GM21528 (cell line): Measurements from ENCODE around the gene ETV6.
"Not testable (repeated sequence)": the region's sequence is repeated elsewhere in the genome, so short reads cannot be mapped to it uniquely, and the experiment has no call there.

Experiments used
- ATAC-seq: cut with Tn5 transposase; IDR thresholded peaks from one replicate; pipeline ENCODE4 v1.9.1; 2021; ENCODE audit warnings: mild to moderate bottlenecking, moderate library complexity; ENCODE audit not compliant: unreplicated experiment, low FRiP score

ETV6 gene

GRCh38 chr12:11649413-11650285 is at the start of gene ETV6:
Gene ETV6 (plus strand): TSS chr12:11649674. CDS start chr12:11650128, 454 bp downstream.
- ATAC-seq, result peak; percentile 43

- no peak for ATAC-seq
Observed at GRCh38 chr12:11600199-11600598, 49.3 kb upstream of the ETV6 start.

GRCh38 chr12:11601647-11602046 is 47.8 kb upstream of the ETV6 start:
- ATAC-seq, result no peak

- ATAC-seq, result no peak
Observed at GRCh38 chr12:11607313-11608081, 42.0 kb upstream of the ETV6 start.

GRCh38 chr12:11609045-11609444 is 40.4 kb upstream of the ETV6 start:
- ATAC-seq, result no peak

GRCh38 chr12:11615481-11615880 is 34.0 kb upstream of the ETV6 start:
- no peak for ATAC-seq

GRCh38 chr12:11618046-11618445 is 31.4 kb upstream of the ETV6 start:
- ATAC-seq, result no peak

- ATAC-seq, result no peak
Observed at GRCh38 chr12:11621797-11622423, 27.6 kb upstream of the ETV6 start.

GRCh38 chr12:11622876-11623281 is 26.6 kb upstream of the ETV6 start:
- no peak for ATAC-seq

- no peak for ATAC-seq
Observed at GRCh38 chr12:11623382-11623781, 26.1 kb upstream of the ETV6 start.

- ATAC-seq, result no peak
Observed at GRCh38 chr12:11624116-11624515, 25.4 kb upstream of the ETV6 start.

- not testable (repeated sequence) for ATAC-seq
Observed at GRCh38 chr12:11627709-11628108, 21.8 kb upstream of the ETV6 start.

GRCh38 chr12:11628353-11628752 is 21.1 kb upstream of the ETV6 start:
- ATAC-seq, result no peak

GRCh38 chr12:11630046-11630706 is 19.3 kb upstream of the ETV6 start:
- no peak for ATAC-seq

- ATAC-seq, result no peak
Observed at GRCh38 chr12:11631288-11631687, 18.2 kb upstream of the ETV6 start.

GRCh38 chr12:11631881-11632280 is 17.6 kb upstream of the ETV6 start:
- ATAC-seq, result not testable (repeated sequence)

- no peak for ATAC-seq
Observed at GRCh38 chr12:11633968-11634367, 15.5 kb upstream of the ETV6 start.

GRCh38 chr12:11635341-11635740 is 14.1 kb upstream of the ETV6 start:
- no peak for ATAC-seq

GRCh38 chr12:11638315-11638916 is 11.1 kb upstream of the ETV6 start:
- ATAC-seq, result no peak

- ATAC-seq, result no peak
Observed at GRCh38 chr12:11639454-11639853, 10.0 kb upstream of the ETV6 start.
